GM18951 (cell line): ENCODE data around the gene OR52E1.
"Not testable (repeated sequence)": the region's sequence is repeated elsewhere in the genome, so short reads cannot be mapped to it uniquely, and the experiment has no call there.

Source experiments
- POLR2A ChIP-seq: IDR thresholded peaks from 4 replicates; pipeline ENCODE4 v1.6.1; 2011; ENCODE audit warnings: mild to moderate bottlenecking; ENCODE audit not compliant: insufficient read length, insufficient read depth; ENCODE audit errors: extremely low read depth
- in situ Hi-C: fragments of 300-500 bp; cut with MboI; formaldehyde crosslinking; loops from one replicate; pipeline ENCODE4 v1.12.0; 2022; ENCODE audit warnings: low sequenced_read_pairs, mixed read lengths, inconsistent platforms; ENCODE audit not compliant: unreplicated experiment

The OR52E1 gene

GRCh38 chr11:5069272-5069671, at the start of gene OR52E1:
OR52E1 (plus strand) TSS chr11:5069572.
- in situ Hi-C loops, result no loop called here
- TF ChIP-seq POLR2A, result no peak

- in situ Hi-C loops, result no loop called here
- no peak for TF ChIP-seq POLR2A
These were observed 47.4 kb upstream of the OR52E1 start for GRCh38 chr11:5021996-5022395.

GRCh38 chr11:5036669-5037068, 32.7 kb upstream of the OR52E1 start:
- no peak for TF ChIP-seq POLR2A
- in situ Hi-C loops, result no loop called here

GRCh38 chr11:5037926-5038325, 31.4 kb upstream of the OR52E1 start:
- TF ChIP-seq POLR2A, result no peak
- in situ Hi-C loops, result no loop called here

GRCh38 chr11:5038341-5038740, 31.0 kb upstream of the OR52E1 start:
- no peak for TF ChIP-seq POLR2A
- in situ Hi-C loops, result no loop called here

GRCh38 chr11:5040876-5041275, 28.5 kb upstream of the OR52E1 start:
- in situ Hi-C loops, result no loop called here
- no peak for TF ChIP-seq POLR2A

GRCh38 chr11:5042091-5042490, 27.3 kb upstream of the OR52E1 start:
- in situ Hi-C loops, result no loop called here
- no peak for TF ChIP-seq POLR2A

- in situ Hi-C loops, result no loop called here
- TF ChIP-seq POLR2A, result no peak
These were observed 26.0 kb upstream of the OR52E1 start for GRCh38 chr11:5043380-5043779.

- TF ChIP-seq POLR2A, result no peak
- in situ Hi-C loops, result no loop called here
These were observed 23.1 kb upstream of the OR52E1 start, which contains the start of gene OR52J3 for GRCh38 chr11:5046226-5046625. OR52J3 (plus strand) TSS chr11:5046526; CDS start chr11:5046526, 0 bp downstream.

GRCh38 chr11:5046754-5047330, 22.5 kb upstream of the OR52E1 start:
- no peak for TF ChIP-seq POLR2A
- in situ Hi-C loops, result no loop called here

GRCh38 chr11:5058679-5059078, 10.7 kb upstream of the OR52E1 start:
- in situ Hi-C loops, result not testable (repeated sequence)

- in situ Hi-C loops, result no loop called here
- no peak for TF ChIP-seq POLR2A
These were observed 10.0 kb upstream of the OR52E1 start, which contains the start of gene OR52E2 for GRCh38 chr11:5059391-5059790. OR52E2 (minus strand) TSS chr11:5059627; CDS start chr11:5059627, 0 bp downstream.

- in situ Hi-C loops, result no loop called here
- no peak for TF ChIP-seq POLR2A
These were observed 4.3 kb upstream of the OR52E1 start for GRCh38 chr11:5065027-5065426.

- in situ Hi-C loops, result no loop called here
- no peak for TF ChIP-seq POLR2A
These were observed 2.4 kb downstream of the OR52E1 start for GRCh38 chr11:5071799-5072198.

- TF ChIP-seq POLR2A, result no peak
These were observed 12.0 kb downstream of the OR52E1 start for GRCh38 chr11:5081405-5081804.

More at GRCh38 chr11:5081405-5081804, 12.0 kb downstream of the OR52E1 start:
- in situ Hi-C loops, result no loop called here
